ENCODE results near the gene CCSER1.

DNA sequence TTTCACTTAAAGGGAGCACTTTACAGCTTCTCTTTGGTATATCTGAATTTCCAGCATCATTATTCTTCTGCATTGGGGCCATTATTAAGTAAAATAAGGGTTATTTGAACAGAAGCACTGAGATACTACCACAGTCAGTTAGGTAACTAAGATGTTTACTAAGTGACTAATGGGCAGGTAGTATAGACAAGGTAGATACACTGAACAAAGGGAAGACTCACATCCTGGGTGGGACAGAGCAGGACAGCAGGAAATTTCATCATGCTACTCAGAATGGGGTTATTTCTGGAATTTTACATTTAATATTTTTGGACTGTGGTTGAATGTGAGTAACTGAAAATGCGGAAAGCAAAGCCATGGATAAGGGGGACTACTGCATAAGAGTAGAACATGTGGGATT is 316.0 kb downstream of the CCSER1 start:
- TF ChIP-seq, protein P1, sequence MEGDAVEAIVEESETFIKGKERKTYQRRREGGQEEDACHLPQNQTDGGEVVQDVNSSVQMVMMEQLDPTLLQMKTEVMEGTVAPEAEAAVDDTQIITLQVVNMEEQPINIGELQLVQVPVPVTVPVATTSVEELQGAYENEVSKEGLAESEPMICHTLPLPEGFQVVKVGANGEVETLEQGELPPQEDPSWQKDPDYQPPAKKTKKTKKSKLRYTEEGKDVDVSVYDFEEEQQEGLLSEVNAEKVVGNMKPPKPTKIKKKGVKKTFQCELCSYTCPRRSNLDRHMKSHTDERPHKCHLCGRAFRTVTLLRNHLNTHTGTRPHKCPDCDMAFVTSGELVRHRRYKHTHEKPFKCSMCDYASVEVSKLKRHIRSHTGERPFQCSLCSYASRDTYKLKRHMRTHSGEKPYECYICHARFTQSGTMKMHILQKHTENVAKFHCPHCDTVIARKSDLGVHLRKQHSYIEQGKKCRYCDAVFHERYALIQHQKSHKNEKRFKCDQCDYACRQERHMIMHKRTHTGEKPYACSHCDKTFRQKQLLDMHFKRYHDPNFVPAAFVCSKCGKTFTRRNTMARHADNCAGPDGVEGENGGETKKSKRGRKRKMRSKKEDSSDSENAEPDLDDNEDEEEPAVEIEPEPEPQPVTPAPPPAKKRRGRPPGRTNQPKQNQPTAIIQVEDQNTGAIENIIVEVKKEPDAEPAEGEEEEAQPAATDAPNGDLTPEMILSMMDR (IDR thresholded peaks at IDR 0.05; ENCODE audit: low read depth, low read length, missing input control), result no peak
- TF ChIP-seq, protein P2, sequence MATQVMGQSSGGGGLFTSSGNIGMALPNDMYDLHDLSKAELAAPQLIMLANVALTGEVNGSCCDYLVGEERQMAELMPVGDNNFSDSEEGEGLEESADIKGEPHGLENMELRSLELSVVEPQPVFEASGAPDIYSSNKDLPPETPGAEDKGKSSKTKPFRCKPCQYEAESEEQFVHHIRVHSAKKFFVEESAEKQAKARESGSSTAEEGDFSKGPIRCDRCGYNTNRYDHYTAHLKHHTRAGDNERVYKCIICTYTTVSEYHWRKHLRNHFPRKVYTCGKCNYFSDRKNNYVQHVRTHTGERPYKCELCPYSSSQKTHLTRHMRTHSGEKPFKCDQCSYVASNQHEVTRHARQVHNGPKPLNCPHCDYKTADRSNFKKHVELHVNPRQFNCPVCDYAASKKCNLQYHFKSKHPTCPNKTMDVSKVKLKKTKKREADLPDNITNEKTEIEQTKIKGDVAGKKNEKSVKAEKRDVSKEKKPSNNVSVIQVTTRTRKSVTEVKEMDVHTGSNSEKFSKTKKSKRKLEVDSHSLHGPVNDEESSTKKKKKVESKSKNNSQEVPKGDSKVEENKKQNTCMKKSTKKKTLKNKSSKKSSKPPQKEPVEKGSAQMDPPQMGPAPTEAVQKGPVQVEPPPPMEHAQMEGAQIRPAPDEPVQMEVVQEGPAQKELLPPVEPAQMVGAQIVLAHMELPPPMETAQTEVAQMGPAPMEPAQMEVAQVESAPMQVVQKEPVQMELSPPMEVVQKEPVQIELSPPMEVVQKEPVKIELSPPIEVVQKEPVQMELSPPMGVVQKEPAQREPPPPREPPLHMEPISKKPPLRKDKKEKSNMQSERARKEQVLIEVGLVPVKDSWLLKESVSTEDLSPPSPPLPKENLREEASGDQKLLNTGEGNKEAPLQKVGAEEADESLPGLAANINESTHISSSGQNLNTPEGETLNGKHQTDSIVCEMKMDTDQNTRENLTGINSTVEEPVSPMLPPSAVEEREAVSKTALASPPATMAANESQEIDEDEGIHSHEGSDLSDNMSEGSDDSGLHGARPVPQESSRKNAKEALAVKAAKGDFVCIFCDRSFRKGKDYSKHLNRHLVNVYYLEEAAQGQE (IDR thresholded peaks at IDR 0.05), result no peak
- TF ChIP-seq, protein P3, sequence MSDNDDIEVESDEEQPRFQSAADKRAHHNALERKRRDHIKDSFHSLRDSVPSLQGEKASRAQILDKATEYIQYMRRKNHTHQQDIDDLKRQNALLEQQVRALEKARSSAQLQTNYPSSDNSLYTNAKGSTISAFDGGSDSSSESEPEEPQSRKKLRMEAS (IDR thresholded peaks at IDR 0.05), result no peak
- TF ChIP-seq, protein P4, sequence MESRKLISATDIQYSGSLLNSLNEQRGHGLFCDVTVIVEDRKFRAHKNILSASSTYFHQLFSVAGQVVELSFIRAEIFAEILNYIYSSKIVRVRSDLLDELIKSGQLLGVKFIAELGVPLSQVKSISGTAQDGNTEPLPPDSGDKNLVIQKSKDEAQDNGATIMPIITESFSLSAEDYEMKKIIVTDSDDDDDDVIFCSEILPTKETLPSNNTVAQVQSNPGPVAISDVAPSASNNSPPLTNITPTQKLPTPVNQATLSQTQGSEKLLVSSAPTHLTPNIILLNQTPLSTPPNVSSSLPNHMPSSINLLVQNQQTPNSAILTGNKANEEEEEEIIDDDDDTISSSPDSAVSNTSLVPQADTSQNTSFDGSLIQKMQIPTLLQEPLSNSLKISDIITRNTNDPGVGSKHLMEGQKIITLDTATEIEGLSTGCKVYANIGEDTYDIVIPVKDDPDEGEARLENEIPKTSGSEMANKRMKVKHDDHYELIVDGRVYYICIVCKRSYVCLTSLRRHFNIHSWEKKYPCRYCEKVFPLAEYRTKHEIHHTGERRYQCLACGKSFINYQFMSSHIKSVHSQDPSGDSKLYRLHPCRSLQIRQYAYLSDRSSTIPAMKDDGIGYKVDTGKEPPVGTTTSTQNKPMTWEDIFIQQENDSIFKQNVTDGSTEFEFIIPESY (IDR thresholded peaks at IDR 0.05), result no peak
- TF ChIP-seq FOXA1 (IDR thresholded peaks at IDR 0.05) (no peak), RAD21 (IDR thresholded peaks at IDR 0.05) (no peak), RXRA (IDR thresholded peaks at IDR 0.05) (no peak), YY1 (IDR thresholded peaks at IDR 0.05) (no peak), GABPA (IDR thresholded peaks at IDR 0.05 in 1 of 2, conservative IDR thresholded peaks at IDR 0.05 in 1 of 2) (no peak), TAF1 (conservative IDR thresholded peaks at IDR 0.05) (no peak)
- TF ChIP-seq, protein P5, sequence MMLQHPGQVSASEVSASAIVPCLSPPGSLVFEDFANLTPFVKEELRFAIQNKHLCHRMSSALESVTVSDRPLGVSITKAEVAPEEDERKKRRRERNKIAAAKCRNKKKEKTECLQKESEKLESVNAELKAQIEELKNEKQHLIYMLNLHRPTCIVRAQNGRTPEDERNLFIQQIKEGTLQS (IDR thresholded peaks at IDR 0.05), result no peak

All from liver (tissue), 3 donors.